H9 (cell line): ENCODE data around the gene SLC5A2. TPM values are rescaled to one million over a fixed set of nuclear protein-coding genes. Genes with fewer than 3 reads are reported as not detected.

Experiments
- DNase-seq: peaks from one replicate; pipeline ENCODE4 v3.0.0-alpha.2; 2017
- H2AFZ ChIP-seq: one replicate; pipeline ENCODE4 v1.6.1; 2013; ENCODE audit warnings: mild to moderate bottlenecking, low read length, control low read depth, moderate library complexity
- H2AK5ac ChIP-seq: 2 replicates; pipeline ENCODE4 v1.6.1; 2013; ENCODE audit warnings: low read length, control low read depth, mixed read lengths; ENCODE audit not compliant: insufficient read length
- H2BK120ac ChIP-seq: one replicate; pipeline ENCODE4 v1.6.1; 2013; ENCODE audit warnings: low read depth, mild to moderate bottlenecking, low read length, control low read depth, inconsistent platforms; ENCODE audit not compliant: poor library complexity, severe bottlenecking
- H2BK12ac ChIP-seq: 2 replicates; pipeline ENCODE4 v1.6.1; 2013; ENCODE audit warnings: low read length, control low read depth, mixed read lengths, low read depth; ENCODE audit not compliant: insufficient read length
- H2BK15ac ChIP-seq: 2 replicates; pipeline ENCODE4 v1.6.1; 2013; ENCODE audit warnings: low read depth, low read length, control low read depth
- H2BK20ac ChIP-seq: one replicate; pipeline ENCODE4 v1.6.1; 2013; ENCODE audit warnings: low read depth, mild to moderate bottlenecking, low read length, control low read depth, inconsistent platforms; ENCODE audit not compliant: poor library complexity, severe bottlenecking
- H2BK5ac ChIP-seq: 2 replicates; pipeline ENCODE4 v1.6.1; 2013; ENCODE audit warnings: low read length, control low read depth, mixed read lengths; ENCODE audit not compliant: insufficient read length
- H3K14ac ChIP-seq: 2 replicates; pipeline ENCODE4 v1.6.1; 2013; ENCODE audit warnings: low read length, control low read depth; ENCODE audit not compliant: insufficient read depth
- H3K18ac ChIP-seq: 2 replicates; pipeline ENCODE4 v1.6.1; 2013; ENCODE audit warnings: low read depth, mild to moderate bottlenecking, mixed read lengths, low read length, control low read depth; ENCODE audit not compliant: insufficient read length
- H3K23ac ChIP-seq: 2 replicates; pipeline ENCODE4 v1.6.1; 2013; ENCODE audit warnings: low read length, control low read depth, mixed read lengths, low read depth; ENCODE audit not compliant: insufficient read length
- H3K23me2 ChIP-seq: 2 replicates; pipeline ENCODE4 v1.6.1; 2013; ENCODE audit warnings: low read depth, mild to moderate bottlenecking, mixed read lengths, low read length, control low read depth; ENCODE audit not compliant: insufficient read length, poor library complexity, severe bottlenecking
- H3K27ac ChIP-seq: 2 replicates; pipeline ENCODE4 v1.5.1; 2013; ENCODE audit warnings: low read length, control low read depth, mixed read lengths, low read depth; ENCODE audit not compliant: insufficient read length
- H3K27me3 ChIP-seq: 2 replicates; pipeline ENCODE4 v1.6.1; 2013; ENCODE audit warnings: low read length, control low read depth, inconsistent platforms; ENCODE audit not compliant: insufficient read depth
- H3K4ac ChIP-seq: 2 replicates; pipeline ENCODE4 v1.6.1; 2013; ENCODE audit warnings: low read depth, mild to moderate bottlenecking, control low read depth, inconsistent platforms, low read length, moderate library complexity
- H3K4me1 ChIP-seq: 2 replicates; pipeline ENCODE4 v1.6.1; 2013; ENCODE audit warnings: low read length, control low read depth, inconsistent platforms; ENCODE audit not compliant: insufficient read depth
- H3K4me2 ChIP-seq: 2 replicates; pipeline ENCODE4 v1.6.1; 2013; ENCODE audit warnings: low read length, control low read depth, mixed read lengths; ENCODE audit not compliant: insufficient read length, insufficient read depth
- H3K56ac ChIP-seq: 2 replicates; pipeline ENCODE4 v1.6.1; 2013; ENCODE audit warnings: low read depth, mild to moderate bottlenecking, mixed read lengths, low read length, control low read depth; ENCODE audit not compliant: insufficient read length
- H3K79me1 ChIP-seq: 2 replicates; pipeline ENCODE4 v1.6.1; 2013; ENCODE audit warnings: low read depth, mild to moderate bottlenecking, moderate library complexity, low read length, control low read depth, inconsistent platforms; ENCODE audit not compliant: insufficient read depth, poor library complexity, severe bottlenecking
- H3K79me2 ChIP-seq: 2 replicates; pipeline ENCODE4 v1.6.1; 2013; ENCODE audit warnings: low read length, control low read depth, inconsistent platforms; ENCODE audit not compliant: insufficient read depth
- H3K9ac ChIP-seq: 2 replicates; pipeline ENCODE4 v1.6.1; 2013; ENCODE audit warnings: low read length, control low read depth, mixed read lengths; ENCODE audit not compliant: insufficient read length; ENCODE audit errors: extremely low read depth
- H3K9me3 ChIP-seq: one replicate; pipeline ENCODE4 v1.6.1; 2013; ENCODE audit warnings: low read depth, low read length, inconsistent platforms; ENCODE audit not compliant: control insufficient read depth
- H3T11ph ChIP-seq: one replicate; pipeline ENCODE4 v1.6.1; 2013; ENCODE audit warnings: mild to moderate bottlenecking, low read length, control low read depth, inconsistent platforms
- H4K20me1 ChIP-seq: one replicate; pipeline ENCODE4 v1.6.1; 2013; ENCODE audit not compliant: control insufficient read depth, insufficient read length, insufficient read depth
- H4K5ac ChIP-seq: 2 replicates; pipeline ENCODE4 v1.6.1; 2013; ENCODE audit warnings: low read depth, mild to moderate bottlenecking, mixed read lengths, low read length, control low read depth; ENCODE audit not compliant: insufficient read length
- H4K8ac ChIP-seq: replicated peaks from 2 replicates; pipeline ENCODE4 v1.6.1; 2013; ENCODE audit warnings: low read length, control low read depth, mixed read lengths, low read depth; ENCODE audit not compliant: insufficient read length
- H4K91ac ChIP-seq: 2 replicates; pipeline ENCODE4 v1.6.1; 2013; ENCODE audit warnings: low read depth, mild to moderate bottlenecking, moderate library complexity, mixed read lengths, low read length, control low read depth; ENCODE audit not compliant: insufficient read length
- H3K27ac Mint-ChIP-seq, 3 experiments: 2 replicates in 2 of 3; 3 replicates in 1 of 3; pipeline ENCODE4 v1.8.0; 2020 to 2021; ENCODE audit warnings: mixed read lengths in 3 of 3, mild to moderate bottlenecking in 1 of 3, moderate library complexity in 1 of 3
- H3K27me3 Mint-ChIP-seq: 2 replicates; pipeline ENCODE4 v1.8.0; 2021; ENCODE audit warnings: low read depth, mild to moderate bottlenecking, moderate library complexity, mixed read lengths
- H3K36me3 Mint-ChIP-seq, 3 experiments: 2 replicates in 2 of 3; 3 replicates in 1 of 3; pipeline ENCODE4 v1.8.0; 2020 to 2021; ENCODE audit warnings: low read depth in 3 of 3, mixed read lengths in 3 of 3; ENCODE audit not compliant: insufficient read depth in 1 of 3
- H3K4me1 Mint-ChIP-seq, 2 experiments: 2 replicates each; pipeline ENCODE4 v1.8.0; 2020; ENCODE audit warnings: mixed read lengths in 2 of 2
- H3K4me3 Mint-ChIP-seq, 2 experiments: 2 replicates in 1 of 2; 3 replicates in 1 of 2; pipeline ENCODE4 v1.8.0; 2020 to 2021; ENCODE audit warnings: mild to moderate bottlenecking in 2 of 2, mixed read lengths in 2 of 2, moderate library complexity in 1 of 2
- H3K9me3 Mint-ChIP-seq, 2 experiments: 2 replicates in 1 of 2; 3 replicates in 1 of 2; pipeline ENCODE4 v1.8.0; 2020; ENCODE audit warnings: mild to moderate bottlenecking in 2 of 2, mixed read lengths in 2 of 2, moderate library complexity in 1 of 2
- WGBS: extraction: QIAGEN DNeasy Blood & Tissue Kit; methylation state at CpG from one replicate; pipeline ENCODE4 v1.1.7; 2013; ENCODE audit warnings: missing lambda C conversion rate, low lambda C conversion rate, mixed read lengths; ENCODE audit not compliant: insufficient read length; ENCODE audit errors: extremely low coverage; 5-methylcytosine and 5-hydroxymethylcytosine counted together
- total RNA-seq: library from RNA; stranded (reverse); gene quantifications from 2 replicates; pipeline ENCODE4 v1.2.1, GENCODE V29; 2021
- TF ChIP-seq, protein P1 (sequence below): fragments of 200-600 bp; sonication (generic); conservative IDR thresholded peaks from 3 replicates; pipeline ENCODE4 v1.8.0; 2021; ENCODE audit warnings: antibody characterized with exemption, mild to moderate bottlenecking

SLC5A2 gene
- total RNA-seq, 1 experiment from 2014 or later = 0.52 TPM

DNA sequence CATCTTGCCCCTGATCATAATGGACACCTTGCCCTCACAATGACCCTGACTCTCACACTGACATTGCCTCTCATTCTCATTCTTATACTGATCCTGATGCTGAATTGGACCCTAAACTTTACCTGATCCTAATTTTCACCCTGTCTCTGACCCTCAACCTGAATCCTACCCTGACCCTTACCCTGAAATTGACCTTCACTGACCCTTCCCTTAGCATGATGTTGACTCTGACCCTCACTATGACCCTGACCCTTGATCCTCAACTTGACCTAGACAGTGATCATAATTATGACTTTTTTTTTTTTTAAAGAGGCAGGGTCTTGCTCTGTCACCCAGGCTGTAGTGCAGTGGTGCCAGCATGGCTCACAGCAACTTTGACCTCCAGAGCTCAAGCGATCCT lies 48.2 kb downstream of the SLC5A2 start:
- no peak overlapping the region for H3K27ac ChIP-seq
- peaks cover 25% of the 10 kb centered on the region for H3K27me3 Mint-ChIP-seq
- H3K23ac ChIP-seq = no peak overlapping the region
- H4K5ac ChIP-seq = no peak overlapping the region
- H3K56ac ChIP-seq = no peak overlapping the region
- H3K27me3 ChIP-seq = peaks cover 10% of the 10 kb centered on the region; the same call in 1 of the 2 replicates
- H4K20me1 ChIP-seq = no peaks in the 10 kb centered on the region
- H2BK5ac ChIP-seq = no peak overlapping the region
- no peak overlapping the region for H3K9ac ChIP-seq
- no peak overlapping the region for H3K4ac ChIP-seq
- H3K23me2 ChIP-seq = peaks cover 18% of the 10 kb centered on the region
- no peak overlapping the region for H3K14ac ChIP-seq
- no peak overlapping the region for H3T11ph ChIP-seq
- H2AK5ac ChIP-seq = no peak overlapping the region
- H2BK15ac ChIP-seq = no peak overlapping the region
- H3K4me2 ChIP-seq = no peak overlapping the region
- TF ChIP-seq, protein P1, sequence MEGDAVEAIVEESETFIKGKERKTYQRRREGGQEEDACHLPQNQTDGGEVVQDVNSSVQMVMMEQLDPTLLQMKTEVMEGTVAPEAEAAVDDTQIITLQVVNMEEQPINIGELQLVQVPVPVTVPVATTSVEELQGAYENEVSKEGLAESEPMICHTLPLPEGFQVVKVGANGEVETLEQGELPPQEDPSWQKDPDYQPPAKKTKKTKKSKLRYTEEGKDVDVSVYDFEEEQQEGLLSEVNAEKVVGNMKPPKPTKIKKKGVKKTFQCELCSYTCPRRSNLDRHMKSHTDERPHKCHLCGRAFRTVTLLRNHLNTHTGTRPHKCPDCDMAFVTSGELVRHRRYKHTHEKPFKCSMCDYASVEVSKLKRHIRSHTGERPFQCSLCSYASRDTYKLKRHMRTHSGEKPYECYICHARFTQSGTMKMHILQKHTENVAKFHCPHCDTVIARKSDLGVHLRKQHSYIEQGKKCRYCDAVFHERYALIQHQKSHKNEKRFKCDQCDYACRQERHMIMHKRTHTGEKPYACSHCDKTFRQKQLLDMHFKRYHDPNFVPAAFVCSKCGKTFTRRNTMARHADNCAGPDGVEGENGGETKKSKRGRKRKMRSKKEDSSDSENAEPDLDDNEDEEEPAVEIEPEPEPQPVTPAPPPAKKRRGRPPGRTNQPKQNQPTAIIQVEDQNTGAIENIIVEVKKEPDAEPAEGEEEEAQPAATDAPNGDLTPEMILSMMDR = no peak
- no peak overlapping the region for H3K4me3 Mint-ChIP-seq
- H3K9me3 ChIP-seq = no peaks in the 10 kb centered on the region
- WGBS = no CpG with 5 or more reads among the region's 1 CpG
- H4K91ac ChIP-seq = no peak overlapping the region
- H3K79me2 ChIP-seq = no peaks in the 10 kb centered on the region
- no peak overlapping the region for H4K8ac ChIP-seq
- H3K4me1 ChIP-seq = peaks cover 9% of the 10 kb centered on the region; the same call in 1 of the 2 replicates
- H3K4me1 Mint-ChIP-seq = peaks cover 18 to 24% of the 10 kb centered on the region in 2 experiments
- H3K27ac Mint-ChIP-seq = no peak overlapping the region
- no peak overlapping the region for H2BK12ac ChIP-seq
- peaks cover 0 to 6% of the 10 kb centered on the region in 2 experiments; a peak in 2 of 5 replicates for H3K9me3 Mint-ChIP-seq
- H3K79me1 ChIP-seq = no peaks in the 10 kb centered on the region
- H2BK20ac ChIP-seq = no peak overlapping the region
- H2BK120ac ChIP-seq = no peak overlapping the region
- no peak for DNase-seq
- no peaks in the 10 kb centered on the region; a peak in 1 of 7 replicates for H3K36me3 Mint-ChIP-seq
- H3K18ac ChIP-seq = no peak overlapping the region
- no peak overlapping the region for H2AFZ ChIP-seq
